Mammary microvascular endothelial cell (primary cell): ENCODE data around the gene TIMM21. TPM values are rescaled to one million over a fixed set of nuclear protein-coding genes. Genes with fewer than 3 reads are reported as not detected.

Source experiments
- total RNA-seq: library from RNA; depleted of rRNA; stranded (reverse); fragments of >200 nt; gene quantifications from 2 replicates; pipeline ENCODE4 v1.2.3, GENCODE V29; 2015

Gene TIMM21
- total RNA-seq, result 47.1 and 51.3 TPM in 2 replicates

GRCh38 chr18:74147779-74148542, at the start of gene TIMM21, which contains the start of gene FBXO15:
Gene TIMM21 (plus strand): TSS chr18:74148523. CDS start chr18:74148809, 286 bp downstream.
Gene FBXO15 (minus strand): TSS chr18:74147834. CDS start chr18:74147785, 49 bp downstream.

Other genes starting within 250 kb of the TIMM21 start
- not detected in 2 replicates for gene FBXO15, start 689 bp upstream of the TIMM21 start, total RNA-seq
- 102 and 105 TPM in 2 replicates for gene CYB5A, start 143.4 kb downstream of the TIMM21 start, total RNA-seq
- 0.07 TPM in 1 of 2 replicates, not detected in the other for gene C18orf63, start 167.3 kb downstream of the TIMM21 start, total RNA-seq